Measurements from ENCODE around the gene RUNX3. TPM values are rescaled to one million over a fixed set of nuclear protein-coding genes. Genes with fewer than 3 reads are reported as not detected.

The RUNX3 gene
- total and polyA plus RNA-seq, 2 donors from 2014 or later, result 0.47 to 7.9 TPM

GRCh38 chr1:24862775-24863483, 67.1 kb downstream of the RUNX3 start:
- no peak overlapping the region for H3K27ac ChIP-seq (ENCODE audit: low read depth in 2 of 2, low read length in 2 of 2)
- H3K36me3 ChIP-seq (ENCODE audit: control insufficient read depth in 2 of 3, insufficient read depth in 3 of 3, low read length in 3 of 3), result no peaks in the 10 kb centered on the region
- no peak overlapping the region for H3K4me3 ChIP-seq (ENCODE audit: low read length in 3 of 3)
- no peaks in the 10 kb centered on the region for H3K9me3 ChIP-seq (ENCODE audit: control insufficient read depth in 2 of 3, insufficient read depth in 1 of 3, low read length in 3 of 3)
- FAIRE-seq (no peak), DNase-seq (no peak)
- H3K9ac ChIP-seq (ENCODE audit: low read length in 3 of 3), result no peak overlapping the region
- H3K27me3 ChIP-seq (ENCODE audit: control insufficient read depth, insufficient read depth, low read length), result no peaks in the 10 kb centered on the region
- peaks cover 0 to 4% (median 0%) of the 10 kb centered on the region in 3 donors for H3K4me1 ChIP-seq (ENCODE audit: control insufficient read depth in 2 of 3, insufficient read depth in 2 of 3, low read depth in 1 of 3, low read length in 3 of 3)
- intact Hi-C loops (cut with DNase I), result no loop called here
- TF ChIP-seq CTCF (IDR thresholded peaks at IDR 0.05; ENCODE audit: borderline replicate concordance, extremely low read depth, insufficient read depth), result no peak

GRCh38 chr1:24861821-24862727, 68.0 kb downstream of the RUNX3 start:
- Histone ChIP-seq H3K27me3 (ENCODE audit: control insufficient read depth, insufficient read depth, low read length) (no peaks in the 10 kb centered on the region), H3K4me3 (ENCODE audit: low read length in 3 of 3) (no peak overlapping the region), H3K4me1 (ENCODE audit: control insufficient read depth in 2 of 3, insufficient read depth in 2 of 3, low read depth in 1 of 3, low read length in 3 of 3) (peaks cover 0 to 4% (median 0%) of the 10 kb centered on the region in 3 donors), H3K27ac (ENCODE audit: low read depth in 2 of 2, low read length in 2 of 2) (no peak overlapping the region), H3K9ac (ENCODE audit: low read length in 3 of 3) (no peak overlapping the region), H3K36me3 (ENCODE audit: control insufficient read depth in 2 of 3, insufficient read depth in 3 of 3, low read length in 3 of 3) (no peaks in the 10 kb centered on the region), H3K9me3 (ENCODE audit: control insufficient read depth in 2 of 3, insufficient read depth in 1 of 3, low read length in 3 of 3) (no peaks in the 10 kb centered on the region)
- TF ChIP-seq CTCF (IDR thresholded peaks at IDR 0.05; ENCODE audit: borderline replicate concordance, extremely low read depth, insufficient read depth), result no peak
- DNase-seq, result peak in 3 of 5 donors; percentile 41 to 65 (median 45)
- intact Hi-C loops (cut with DNase I), result no loop called here
- FAIRE-seq, result no peak

DNA sequence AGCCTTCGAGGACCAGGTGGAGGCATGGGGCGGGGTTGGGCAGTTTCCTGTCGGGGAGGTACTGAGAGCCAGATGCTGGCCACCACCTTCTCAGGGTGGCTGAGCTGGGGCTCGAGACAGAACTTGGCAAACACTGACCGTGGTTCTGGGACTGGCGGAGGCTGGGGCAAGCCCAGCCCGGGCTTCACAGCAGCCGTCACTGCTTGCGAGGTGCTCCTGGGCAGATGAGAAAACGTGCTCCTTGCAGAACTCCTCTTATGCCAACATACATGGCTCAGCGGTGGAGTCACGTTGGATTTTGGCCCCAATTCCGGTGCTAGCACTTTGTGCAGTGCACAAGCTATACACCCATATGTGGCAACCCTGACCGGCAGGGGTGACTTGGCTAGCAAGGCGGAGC, 69.2 kb downstream of the RUNX3 start:
- DNase-seq (no peak), FAIRE-seq (no peak)
- Histone ChIP-seq H3K27ac (ENCODE audit: low read depth in 2 of 2, low read length in 2 of 2) (no peak overlapping the region), H3K27me3 (ENCODE audit: control insufficient read depth, insufficient read depth, low read length) (no peaks in the 10 kb centered on the region), H3K9me3 (ENCODE audit: control insufficient read depth in 2 of 3, insufficient read depth in 1 of 3, low read length in 3 of 3) (no peaks in the 10 kb centered on the region), H3K4me1 (ENCODE audit: control insufficient read depth in 2 of 3, insufficient read depth in 2 of 3, low read depth in 1 of 3, low read length in 3 of 3) (peaks cover 0 to 4% (median 0%) of the 10 kb centered on the region in 3 donors), H3K9ac (ENCODE audit: low read length in 3 of 3) (no peak overlapping the region), H3K36me3 (ENCODE audit: control insufficient read depth in 2 of 3, insufficient read depth in 3 of 3, low read length in 3 of 3) (no peaks in the 10 kb centered on the region), H3K4me3 (ENCODE audit: low read length in 3 of 3) (no peak overlapping the region)
- no peak for TF ChIP-seq CTCF (IDR thresholded peaks at IDR 0.05; ENCODE audit: borderline replicate concordance, extremely low read depth, insufficient read depth)
- intact Hi-C loops (cut with DNase I), result no loop called here
